HEK293 (cell line): ENCODE data around the gene TIGD1.

ENCODE experiments used
- CTCF ChIP-seq: fragments of 450-650 bp; formaldehyde crosslinking; IDR thresholded peaks from 2 replicates; pipeline ENCODE4 v1.5.1; 2016; ENCODE audit warnings: missing biosample characterization, missing genetic modification characterization
- HOXC10 ChIP-seq: sonication (generic); formaldehyde crosslinking; IDR thresholded peaks from 2 replicates; pipeline ENCODE4 v1.8.1; 2023; ENCODE audit warnings: mild to moderate bottlenecking, missing genetic modification reagents
- TRIM28 ChIP-seq: IDR thresholded peaks from 2 replicates; pipeline ENCODE4 v1.6.1; 2011; ENCODE audit warnings: low read length, control low read depth, borderline replicate concordance
- ZBTB7A ChIP-seq: fragments of 450-650 bp; formaldehyde crosslinking; IDR thresholded peaks from 2 replicates; pipeline ENCODE4 v1.5.1; 2016; ENCODE audit warnings: low read depth, missing biosample characterization, missing genetic modification characterization
- ZNF169 ChIP-seq: fragments of 450-650 bp; formaldehyde crosslinking; IDR thresholded peaks from 2 replicates; pipeline ENCODE4 v1.5.1; 2016; ENCODE audit warnings: missing biosample characterization, missing genetic modification characterization
- ZNF174 ChIP-seq: fragments of 450-650 bp; formaldehyde crosslinking; IDR thresholded peaks from 2 replicates; pipeline ENCODE4 v1.5.0; 2017; ENCODE audit warnings: missing biosample characterization, mild to moderate bottlenecking, missing genetic modification characterization
- ZNF354C ChIP-seq: fragments of 450-650 bp; formaldehyde crosslinking; IDR thresholded peaks from 2 replicates; pipeline ENCODE4 v1.5.1; 2016; ENCODE audit warnings: missing biosample characterization, missing genetic modification characterization, low read depth, borderline replicate concordance
- ZNF530 ChIP-seq: fragments of 450-650 bp; formaldehyde crosslinking; IDR thresholded peaks from 2 replicates; pipeline ENCODE4 v1.5.1; 2016; ENCODE audit warnings: low read depth, missing biosample characterization, missing genetic modification characterization
- ZNF544 ChIP-seq: fragments of 450-650 bp; formaldehyde crosslinking; IDR thresholded peaks from 2 replicates; pipeline ENCODE4 v1.5.0; 2017; ENCODE audit warnings: missing biosample characterization, missing genetic modification characterization
- ZNF548 ChIP-seq: fragments of 450-650 bp; formaldehyde crosslinking; IDR thresholded peaks from 2 replicates; pipeline ENCODE4 v1.5.1; 2016; ENCODE audit warnings: missing biosample characterization, missing genetic modification characterization
- ZNF664 ChIP-seq: fragments of 450-650 bp; formaldehyde crosslinking; IDR thresholded peaks from 2 replicates; pipeline ENCODE4 v1.5.1; 2016; ENCODE audit warnings: missing biosample characterization, missing genetic modification characterization
- TF ChIP-seq, protein P1 (sequence below): fragments of 450-650 bp; formaldehyde crosslinking; IDR thresholded peaks from 2 replicates; pipeline ENCODE4 v1.5.1; 2016; ENCODE audit warnings: missing biosample characterization, missing genetic modification characterization

DNA sequence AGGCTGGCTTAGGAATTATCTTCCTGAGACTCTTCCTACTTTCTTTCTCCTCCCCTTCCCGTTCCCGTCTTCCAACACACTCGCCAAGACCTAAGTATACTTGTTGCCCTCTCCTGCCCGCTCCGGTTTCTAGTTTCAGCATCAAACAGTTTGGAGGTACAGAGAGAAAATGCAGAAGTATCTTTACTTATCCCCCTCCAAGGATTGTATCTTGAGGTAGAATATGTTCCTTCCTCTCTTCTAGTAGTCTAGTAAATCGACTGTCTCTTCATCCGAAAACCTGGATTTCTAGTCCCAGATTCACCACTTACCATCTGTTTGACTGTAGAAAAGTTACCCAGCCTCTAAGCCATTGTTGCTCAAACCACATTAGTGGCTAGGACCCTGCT lies 887 bp upstream of the TIGD1 start:
- no peak for TF ChIP-seq ZNF530 (tag by site-specific recombination)
- TF ChIP-seq ZNF174 (tag by site-specific recombination): no peak
- no peak for TF ChIP-seq CTCF
- no peak for TF ChIP-seq ZBTB7A (tag by site-specific recombination)
- no peak for TF ChIP-seq ZNF354C (tag by site-specific recombination)
- no peak for TF ChIP-seq HOXC10 (CRISPR knock-in tag)
- no peak for TF ChIP-seq ZNF544 (tag by site-specific recombination)
- TF ChIP-seq ZNF548 (tag by site-specific recombination): no peak
- TF ChIP-seq, protein P1, sequence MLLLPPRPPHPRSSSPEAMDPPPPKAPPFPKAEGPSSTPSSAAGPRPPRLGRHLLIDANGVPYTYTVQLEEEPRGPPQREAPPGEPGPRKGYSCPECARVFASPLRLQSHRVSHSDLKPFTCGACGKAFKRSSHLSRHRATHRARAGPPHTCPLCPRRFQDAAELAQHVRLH (tag by site-specific recombination): no peak
- no peak for TF ChIP-seq ZNF169 (tag by site-specific recombination)
- TF ChIP-seq TRIM28: no peak
- TF ChIP-seq ZNF664 (tag by site-specific recombination): no peak
